ENCODE data around the gene ACMSD. TPM values are rescaled to one million over a fixed set of nuclear protein-coding genes. Genes with fewer than 3 reads are reported as not detected.

The ACMSD gene
- total and polyA plus RNA-seq, 2 of the 13 experiments (the other 11 are each of a cell fraction or from before 2014, with no cell fraction given), result not detected

DNA sequence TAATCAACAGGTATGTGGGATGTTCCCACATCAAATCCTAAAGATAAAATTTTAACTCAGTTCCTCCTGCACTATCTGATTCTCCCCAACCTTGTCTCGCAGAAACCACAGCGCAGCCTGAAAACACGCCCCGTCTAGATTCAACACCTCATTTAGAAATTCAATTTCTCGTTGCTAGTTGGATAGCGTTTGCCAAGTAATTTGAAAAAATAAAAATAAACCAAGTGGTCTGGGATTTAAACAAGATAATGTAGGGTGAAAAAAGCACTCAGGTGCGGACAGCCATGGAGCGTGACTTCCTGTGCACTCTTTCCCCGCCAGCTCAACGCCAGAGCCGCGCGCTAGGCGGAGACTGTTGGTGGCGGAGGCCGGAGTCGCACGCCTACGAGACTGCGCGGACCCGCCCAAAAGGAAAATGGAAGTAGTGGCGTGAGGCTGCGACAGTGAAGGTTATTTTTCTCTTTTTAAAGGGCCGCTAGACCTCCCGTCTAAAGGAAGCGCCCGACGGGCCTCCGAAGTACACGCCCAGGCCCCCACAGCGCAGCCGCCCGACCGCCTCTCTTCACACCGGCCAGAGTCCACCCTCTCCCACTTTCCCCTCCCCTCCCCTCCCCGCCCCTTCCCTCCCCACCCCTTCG lies 79.6 kb downstream of the ACMSD start (continued):
- 0 out of 2 replicates have a peak, but pooled peaks have one; percentile 31 for TF ChIP-seq ZNF367 (CRISPR knock-in tag; IDR thresholded peaks at IDR 0.05; ENCODE audit: borderline replicate concordance)
- no peak for TF ChIP-seq CHD2 (IDR thresholded peaks at IDR 0.05; ENCODE audit: low read depth, low read length)
- TF ChIP-seq RXRB (CRISPR knock-in tag; IDR thresholded peaks at IDR 0.05; ENCODE audit: borderline replicate concordance), result no peak
- no peak for TF ChIP-seq ZNF737 (CRISPR knock-in tag; IDR thresholded peaks at IDR 0.05; ENCODE audit: borderline replicate concordance)
- TF ChIP-seq ZNF800 (CRISPR knock-in tag; IDR thresholded peaks at IDR 0.05), result no peak
- TF ChIP-seq, protein P1, sequence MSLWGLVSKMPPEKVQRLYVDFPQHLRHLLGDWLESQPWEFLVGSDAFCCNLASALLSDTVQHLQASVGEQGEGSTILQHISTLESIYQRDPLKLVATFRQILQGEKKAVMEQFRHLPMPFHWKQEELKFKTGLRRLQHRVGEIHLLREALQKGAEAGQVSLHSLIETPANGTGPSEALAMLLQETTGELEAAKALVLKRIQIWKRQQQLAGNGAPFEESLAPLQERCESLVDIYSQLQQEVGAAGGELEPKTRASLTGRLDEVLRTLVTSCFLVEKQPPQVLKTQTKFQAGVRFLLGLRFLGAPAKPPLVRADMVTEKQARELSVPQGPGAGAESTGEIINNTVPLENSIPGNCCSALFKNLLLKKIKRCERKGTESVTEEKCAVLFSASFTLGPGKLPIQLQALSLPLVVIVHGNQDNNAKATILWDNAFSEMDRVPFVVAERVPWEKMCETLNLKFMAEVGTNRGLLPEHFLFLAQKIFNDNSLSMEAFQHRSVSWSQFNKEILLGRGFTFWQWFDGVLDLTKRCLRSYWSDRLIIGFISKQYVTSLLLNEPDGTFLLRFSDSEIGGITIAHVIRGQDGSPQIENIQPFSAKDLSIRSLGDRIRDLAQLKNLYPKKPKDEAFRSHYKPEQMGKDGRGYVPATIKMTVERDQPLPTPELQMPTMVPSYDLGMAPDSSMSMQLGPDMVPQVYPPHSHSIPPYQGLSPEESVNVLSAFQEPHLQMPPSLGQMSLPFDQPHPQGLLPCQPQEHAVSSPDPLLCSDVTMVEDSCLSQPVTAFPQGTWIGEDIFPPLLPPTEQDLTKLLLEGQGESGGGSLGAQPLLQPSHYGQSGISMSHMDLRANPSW (CRISPR knock-in tag; IDR thresholded peaks at IDR 0.05; ENCODE audit: borderline replicate concordance), result no peak
- TF ChIP-seq PAF1 (CRISPR knock-in tag; IDR thresholded peaks at IDR 0.05), result no peak
- no peak for TF ChIP-seq ZFP37 (CRISPR knock-in tag; IDR thresholded peaks at IDR 0.05; ENCODE audit: borderline replicate concordance)
- TF ChIP-seq TARDBP (CRISPR knock-in tag; IDR thresholded peaks at IDR 0.05), result no peak
- TF ChIP-seq MTA1 (CRISPR knock-in tag; IDR thresholded peaks at IDR 0.05; ENCODE audit: borderline replicate concordance), result no peak
- TF ChIP-seq ZNF563 (CRISPR knock-in tag; IDR thresholded peaks at IDR 0.05), result no peak
- TF ChIP-seq RFX1 (IDR thresholded peaks at IDR 0.05), result no peak
- TF ChIP-seq ZNF280B (CRISPR knock-in tag; IDR thresholded peaks at IDR 0.05; ENCODE audit: borderline replicate concordance), result no peak
- TF ChIP-seq CENPT (CRISPR knock-in tag; IDR thresholded peaks at IDR 0.05; ENCODE audit: low read depth), result no peak
- TF ChIP-seq, protein P2, sequence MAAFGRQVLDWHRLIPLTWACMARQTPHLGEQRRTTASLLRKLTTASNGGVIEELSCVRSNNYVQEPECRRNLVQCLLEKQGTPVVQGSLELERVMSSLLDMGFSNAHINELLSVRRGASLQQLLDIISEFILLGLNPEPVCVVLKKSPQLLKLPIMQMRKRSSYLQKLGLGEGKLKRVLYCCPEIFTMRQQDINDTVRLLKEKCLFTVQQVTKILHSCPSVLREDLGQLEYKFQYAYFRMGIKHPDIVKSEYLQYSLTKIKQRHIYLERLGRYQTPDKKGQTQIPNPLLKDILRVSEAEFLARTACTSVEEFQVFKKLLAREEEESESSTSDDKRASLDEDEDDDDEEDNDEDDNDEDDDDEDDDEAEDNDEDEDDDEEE (CRISPR knock-in tag; IDR thresholded peaks at IDR 0.05), result no peak
- TF ChIP-seq, protein P3, sequence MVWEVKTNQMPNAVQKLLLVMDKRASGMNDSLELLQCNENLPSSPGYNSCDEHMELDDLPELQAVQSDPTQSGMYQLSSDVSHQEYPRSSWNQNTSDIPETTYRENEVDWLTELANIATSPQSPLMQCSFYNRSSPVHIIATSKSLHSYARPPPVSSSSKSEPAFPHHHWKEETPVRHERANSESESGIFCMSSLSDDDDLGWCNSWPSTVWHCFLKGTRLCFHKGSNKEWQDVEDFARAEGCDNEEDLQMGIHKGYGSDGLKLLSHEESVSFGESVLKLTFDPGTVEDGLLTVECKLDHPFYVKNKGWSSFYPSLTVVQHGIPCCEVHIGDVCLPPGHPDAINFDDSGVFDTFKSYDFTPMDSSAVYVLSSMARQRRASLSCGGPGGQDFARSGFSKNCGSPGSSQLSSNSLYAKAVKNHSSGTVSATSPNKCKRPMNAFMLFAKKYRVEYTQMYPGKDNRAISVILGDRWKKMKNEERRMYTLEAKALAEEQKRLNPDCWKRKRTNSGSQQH (CRISPR knock-in tag; IDR thresholded peaks at IDR 0.05; ENCODE audit: low read depth), result 0 out of 2 replicates have a peak, but pooled peaks have one; percentile 24
- no peak for TF ChIP-seq FOXO1 (CRISPR knock-in tag; IDR thresholded peaks at IDR 0.05)
- peak; percentile 26; the same call in 1 of the 2 replicates for TF ChIP-seq ESRRA (CRISPR knock-in tag; IDR thresholded peaks at IDR 0.05; ENCODE audit: low read depth)
- no peak for TF ChIP-seq ZNF703 (CRISPR knock-in tag; IDR thresholded peaks at IDR 0.05; ENCODE audit: borderline replicate concordance)
- no peak for TF ChIP-seq ZNF567 (CRISPR knock-in tag; IDR thresholded peaks at IDR 0.05; ENCODE audit: borderline replicate concordance)
- TF ChIP-seq RBM22 (optimal IDR thresholded peaks at IDR 0.05; ENCODE audit: low read length), result peak; percentile 49
- peak; percentile 40 for TF ChIP-seq ZNF614 (CRISPR knock-in tag; IDR thresholded peaks at IDR 0.05; ENCODE audit: borderline replicate concordance)
